IPS-20b (cell line): ENCODE results near the gene GPR173.

Source experiments
- H3K27ac ChIP-seq: one replicate; pipeline ENCODE4 v1.5.1; 2013; ENCODE audit warnings: low read length
- H3K27me3 ChIP-seq: 2 replicates; pipeline ENCODE4 v1.6.1; 2013; ENCODE audit warnings: mild to moderate bottlenecking, low read length, inconsistent platforms; ENCODE audit not compliant: insufficient read depth
- H3K36me3 ChIP-seq: 2 replicates; pipeline ENCODE4 v1.6.1; 2013; ENCODE audit warnings: low read depth, mild to moderate bottlenecking, inconsistent platforms, low read length, moderate library complexity; ENCODE audit not compliant: insufficient read depth
- H3K4me1 ChIP-seq: 2 replicates; pipeline ENCODE4 v1.6.1; 2013; ENCODE audit warnings: mild to moderate bottlenecking, control low read depth, inconsistent platforms, low read length, moderate library complexity; ENCODE audit not compliant: insufficient read depth
- H3K4me3 ChIP-seq: 2 replicates; pipeline ENCODE4 v1.5.1; 2013; ENCODE audit warnings: mild to moderate bottlenecking, low read length, inconsistent platforms
- H3K9ac ChIP-seq: 2 replicates; pipeline ENCODE4 v1.6.1; 2013; ENCODE audit warnings: low read depth, mild to moderate bottlenecking, inconsistent platforms, low read length, moderate library complexity
- H3K9me3 ChIP-seq: 2 replicates; pipeline ENCODE4 v1.6.1; 2013; ENCODE audit warnings: mild to moderate bottlenecking, low read depth, low read length, inconsistent platforms; ENCODE audit not compliant: insufficient read depth

Gene GPR173

DNA sequence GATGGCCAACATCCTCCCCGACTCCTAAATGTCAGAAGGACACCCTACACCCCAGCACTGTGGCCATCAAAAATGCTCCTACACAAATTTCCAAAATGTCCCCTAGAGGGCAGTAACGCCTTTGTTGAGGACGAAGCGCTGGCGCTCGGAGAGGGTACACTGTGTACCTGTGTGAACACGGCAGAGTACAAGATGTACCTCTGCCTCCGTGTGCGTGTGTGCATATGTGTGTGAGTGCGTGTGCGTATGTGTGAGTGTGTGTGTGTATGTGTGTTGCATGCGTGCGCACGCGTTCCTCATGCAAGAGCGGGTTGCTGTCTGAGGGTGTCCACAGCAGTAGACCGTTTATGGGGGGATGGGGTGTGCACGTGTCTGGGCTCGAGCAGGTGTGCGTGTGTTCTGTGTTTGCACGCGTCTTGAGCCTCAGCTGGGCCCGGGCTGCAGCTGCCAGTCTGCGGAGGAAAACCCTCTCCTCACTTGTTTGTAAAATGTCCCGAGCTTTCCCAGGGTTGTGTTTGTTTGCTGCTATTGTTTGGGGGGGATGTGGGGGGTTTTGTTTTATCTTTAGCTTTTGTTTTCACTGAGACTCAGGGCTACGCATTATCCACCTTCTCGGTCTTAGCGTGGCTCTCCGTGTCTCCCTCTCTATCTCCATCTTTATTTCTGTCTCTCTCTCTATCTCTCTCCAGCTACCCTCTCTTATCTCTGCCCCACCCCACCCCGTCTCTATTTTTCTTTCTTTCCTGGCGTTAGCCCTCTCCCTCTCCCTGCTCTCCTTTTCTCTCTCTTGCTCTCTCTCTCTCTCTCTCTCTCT lies 23.2 kb downstream of the GPR173 start:
- Histone ChIP-seq H3K27me3 (no peaks in the 10 kb centered on the region), H3K36me3 (no peaks in the 10 kb centered on the region), H3K4me1 (0 out of 2 replicates have a peak, but pooled peaks cover 2% of the 10 kb centered on the region), H3K27ac (no peak overlapping the region), H3K4me3 (peak overlapping the region; percentile 76), H3K9me3 (no peaks in the 10 kb centered on the region), H3K9ac (peak overlapping the region; percentile 45; the same call in 1 of the 2 replicates)

DNA sequence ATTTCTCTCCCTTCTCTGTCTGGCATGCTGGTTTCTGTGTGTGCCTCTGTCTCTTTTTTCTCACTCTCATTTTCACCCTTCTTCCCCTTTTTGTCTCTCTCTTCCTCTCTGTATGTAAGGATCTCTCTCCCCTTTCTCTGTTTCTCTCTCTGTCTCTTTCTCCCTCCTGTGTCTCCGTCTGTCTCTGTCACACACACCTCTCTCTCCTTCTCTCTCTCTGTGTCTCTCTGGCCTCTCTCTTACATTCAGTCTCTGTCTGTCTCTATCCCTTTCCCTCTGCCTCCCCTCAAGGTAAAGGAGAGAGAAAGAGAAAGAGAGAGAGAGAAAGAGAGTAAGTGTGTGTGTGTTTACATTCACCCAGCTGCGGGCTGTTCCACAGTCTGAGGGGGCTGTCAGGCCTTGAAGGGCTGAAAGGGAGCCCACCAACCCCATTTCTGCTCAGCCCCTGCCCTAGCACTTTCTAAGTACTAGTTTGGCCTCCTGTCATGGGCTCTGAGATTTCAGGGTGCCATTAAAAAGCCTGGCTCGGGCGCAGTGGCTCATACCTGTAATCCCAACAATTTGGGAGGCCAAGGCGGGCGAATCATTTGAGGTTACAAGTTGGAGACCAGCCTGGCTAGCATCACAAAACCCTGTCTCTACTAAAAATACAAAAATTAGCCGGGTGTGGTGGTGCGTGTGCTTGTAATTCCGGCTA lies 24.0 kb downstream of the GPR173 start:
- Histone ChIP-seq H3K9me3 (no peaks in the 10 kb centered on the region), H3K36me3 (no peaks in the 10 kb centered on the region), H3K4me1 (0 out of 2 replicates have a peak, but pooled peaks cover 2% of the 10 kb centered on the region), H3K27me3 (no peaks in the 10 kb centered on the region), H3K9ac (no peak overlapping the region), H3K4me3 (peak overlapping the region; percentile 76; the same call in 1 of the 2 replicates), H3K27ac (no peak overlapping the region)

GRCh38 chrX:53073115-53073586 lies 24.6 kb downstream of the GPR173 start:
- Histone ChIP-seq H3K27me3 (no peaks in the 10 kb centered on the region), H3K27ac (no peak overlapping the region), H3K36me3 (no peaks in the 10 kb centered on the region), H3K9me3 (no peaks in the 10 kb centered on the region), H3K4me1 (0 out of 2 replicates have a peak, but pooled peaks cover 2% of the 10 kb centered on the region), H3K4me3 (no peak overlapping the region), H3K9ac (no peak overlapping the region)

GRCh38 chrX:53075011-53075410 lies 26.4 kb downstream of the GPR173 start:
- Histone ChIP-seq H3K27ac (no peak overlapping the region), H3K4me3 (no peak overlapping the region), H3K27me3 (no peaks in the 10 kb centered on the region; the same call in 1 of the 2 replicates), H3K9me3 (no peaks in the 10 kb centered on the region), H3K9ac (no peak overlapping the region), H3K36me3 (no peaks in the 10 kb centered on the region), H3K4me1 (0 out of 2 replicates have a peak, but pooled peaks cover 2% of the 10 kb centered on the region)

DNA sequence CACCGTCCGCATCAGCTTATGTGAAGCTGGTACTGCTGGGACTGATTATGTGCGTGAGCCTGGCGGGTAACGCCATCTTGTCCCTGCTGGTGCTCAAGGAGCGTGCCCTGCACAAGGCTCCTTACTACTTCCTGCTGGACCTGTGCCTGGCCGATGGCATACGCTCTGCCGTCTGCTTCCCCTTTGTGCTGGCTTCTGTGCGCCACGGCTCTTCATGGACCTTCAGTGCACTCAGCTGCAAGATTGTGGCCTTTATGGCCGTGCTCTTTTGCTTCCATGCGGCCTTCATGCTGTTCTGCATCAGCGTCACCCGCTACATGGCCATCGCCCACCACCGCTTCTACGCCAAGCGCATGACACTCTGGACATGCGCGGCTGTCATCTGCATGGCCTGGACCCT lies 28.1 kb downstream of the GPR173 start:
- H3K4me1 ChIP-seq, result 0 out of 2 replicates have a peak, but pooled peaks cover 2% of the 10 kb centered on the region
- H3K9me3 ChIP-seq, result no peaks in the 10 kb centered on the region
- no peak overlapping the region for H3K9ac ChIP-seq
- H3K27me3 ChIP-seq, result no peaks in the 10 kb centered on the region; the same call in 1 of the 2 replicates
- no peaks in the 10 kb centered on the region for H3K36me3 ChIP-seq
- no peak overlapping the region for H3K27ac ChIP-seq
- H3K4me3 ChIP-seq, result no peak overlapping the region

- H3K4me3 ChIP-seq, result no peak overlapping the region
- no peaks in the 10 kb centered on the region for H3K9me3 ChIP-seq
- no peak overlapping the region for H3K27ac ChIP-seq
- H3K36me3 ChIP-seq, result no peaks in the 10 kb centered on the region
- no peaks in the 10 kb centered on the region for H3K4me1 ChIP-seq
- no peak overlapping the region for H3K9ac ChIP-seq
- H3K27me3 ChIP-seq, result no peaks in the 10 kb centered on the region; the same call in 1 of the 2 replicates
Observed at GRCh38 chrX:53077207-53078197, 28.9 kb downstream of the GPR173 start.

- H3K4me1 ChIP-seq, result peaks cover 2% of the 10 kb centered on the region; the same call in 1 of the 2 replicates
- H3K4me3 ChIP-seq, result no peak overlapping the region
- H3K36me3 ChIP-seq, result no peaks in the 10 kb centered on the region
- no peaks in the 10 kb centered on the region; the same call in 1 of the 2 replicates for H3K27me3 ChIP-seq
- H3K9me3 ChIP-seq, result no peaks in the 10 kb centered on the region
- no peak overlapping the region for H3K9ac ChIP-seq
- H3K27ac ChIP-seq, result no peak overlapping the region
Observed at GRCh38 chrX:53078943-53079342, 30.4 kb downstream of the GPR173 start.

GRCh38 chrX:53080628-53081580 lies 32.3 kb downstream of the GPR173 start:
- H3K36me3 ChIP-seq, result peaks cover 17% of the 10 kb centered on the region; the same call in 1 of the 2 replicates

DNA sequence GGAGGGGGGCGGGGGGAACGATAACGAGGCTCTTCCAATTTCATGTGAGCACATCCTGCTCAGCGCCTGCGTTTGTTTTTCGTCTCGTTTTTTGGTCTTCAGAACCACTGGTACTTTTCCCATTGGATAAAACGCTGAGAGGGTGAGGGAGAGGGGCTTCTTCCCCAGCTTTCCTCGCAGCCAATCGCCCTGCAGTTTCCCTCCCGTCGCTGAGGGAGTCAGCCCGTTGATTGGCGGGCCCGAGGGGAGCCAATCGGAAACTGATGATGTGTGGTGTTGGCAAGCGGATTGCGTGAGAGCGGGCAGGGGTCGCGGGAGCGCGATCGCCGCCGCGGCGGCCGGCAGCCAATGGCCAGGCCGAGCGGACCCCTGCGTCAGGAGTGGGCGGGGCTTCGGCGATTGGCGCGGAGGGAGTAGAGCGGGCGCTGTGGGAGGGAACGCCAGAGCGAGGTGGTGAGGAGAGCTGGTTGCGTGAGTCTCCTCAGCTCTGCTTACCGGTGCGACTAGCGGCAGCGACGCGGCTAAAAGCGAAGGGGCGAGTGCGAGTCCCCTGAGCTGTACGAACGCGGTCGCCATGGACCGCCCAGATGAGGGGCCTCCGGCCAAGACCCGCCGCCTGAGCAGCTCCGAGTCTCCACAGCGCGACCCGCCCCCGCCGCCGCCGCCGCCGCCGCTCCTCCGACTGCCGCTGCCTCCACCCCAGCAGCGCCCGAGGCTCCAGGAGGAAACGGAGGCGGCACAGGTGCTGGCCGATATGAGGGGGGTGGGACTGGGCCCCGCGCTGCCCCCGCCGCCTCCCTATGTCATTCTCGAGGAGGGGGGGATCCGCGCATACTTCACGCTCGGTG lies 33.6 kb downstream of the GPR173 start, which contains the start of gene TSPYL2:
Gene TSPYL2, plus strand, starts transcription at position 443 of the 848 bp plus-strand sequence. Its CDS starts 132 bp downstream, at position 575.
- Histone ChIP-seq H3K4me1 (peaks cover 2% of the 10 kb centered on the region; the same call in 1 of the 2 replicates), H3K36me3 (peaks cover 28% of the 10 kb centered on the region), H3K27ac (no peak within 1 kb of the TSS), H3K9me3 (no peaks in the 10 kb centered on the region), H3K27me3 (no peaks in the 10 kb centered on the region; the same call in 1 of the 2 replicates), H3K4me3 (peak within 1 kb of the TSS; percentile 77), H3K9ac (peak within 1 kb of the TSS; percentile 65; the same call in 1 of the 2 replicates)

More at GRCh38 chrX:53080628-53081580, 32.3 kb downstream of the GPR173 start:
- no peaks in the 10 kb centered on the region; the same call in 1 of the 2 replicates for H3K27me3 ChIP-seq
- H3K27ac ChIP-seq, result no peak overlapping the region
- peak overlapping the region; percentile 61; the same call in 1 of the 2 replicates for H3K4me3 ChIP-seq
- H3K4me1 ChIP-seq, result peaks cover 2% of the 10 kb centered on the region; the same call in 1 of the 2 replicates
- H3K9ac ChIP-seq, result peak overlapping the region; percentile 53; the same call in 1 of the 2 replicates
- no peaks in the 10 kb centered on the region for H3K9me3 ChIP-seq
